ES-I3 (cell line): Measurements from ENCODE around the gene BAZ1A.
"Not testable (repeated sequence)": the region's sequence is repeated elsewhere in the genome, so short reads cannot be mapped to it uniquely, and the experiment has no call there.

ENCODE experiments used
- H3K36me3 ChIP-seq: 2 replicates; pipeline ENCODE4 v1.6.1; 2013; ENCODE audit warnings: mild to moderate bottlenecking, low read length, control low read depth, moderate library complexity; ENCODE audit not compliant: insufficient read depth
- H3K4me1 ChIP-seq: 2 replicates; pipeline ENCODE4 v1.6.1; 2013; ENCODE audit warnings: mild to moderate bottlenecking, control low read depth, low read length; ENCODE audit not compliant: insufficient read depth
- H3K9ac ChIP-seq: 2 replicates; pipeline ENCODE4 v1.6.1; 2013; ENCODE audit warnings: low read depth, mild to moderate bottlenecking, low read length, moderate library complexity
- H3K9me3 ChIP-seq: 2 replicates; pipeline ENCODE4 v1.6.1; 2013; ENCODE audit warnings: mild to moderate bottlenecking, low read length, moderate library complexity; ENCODE audit not compliant: control insufficient read depth, insufficient read depth

The BAZ1A gene

DNA sequence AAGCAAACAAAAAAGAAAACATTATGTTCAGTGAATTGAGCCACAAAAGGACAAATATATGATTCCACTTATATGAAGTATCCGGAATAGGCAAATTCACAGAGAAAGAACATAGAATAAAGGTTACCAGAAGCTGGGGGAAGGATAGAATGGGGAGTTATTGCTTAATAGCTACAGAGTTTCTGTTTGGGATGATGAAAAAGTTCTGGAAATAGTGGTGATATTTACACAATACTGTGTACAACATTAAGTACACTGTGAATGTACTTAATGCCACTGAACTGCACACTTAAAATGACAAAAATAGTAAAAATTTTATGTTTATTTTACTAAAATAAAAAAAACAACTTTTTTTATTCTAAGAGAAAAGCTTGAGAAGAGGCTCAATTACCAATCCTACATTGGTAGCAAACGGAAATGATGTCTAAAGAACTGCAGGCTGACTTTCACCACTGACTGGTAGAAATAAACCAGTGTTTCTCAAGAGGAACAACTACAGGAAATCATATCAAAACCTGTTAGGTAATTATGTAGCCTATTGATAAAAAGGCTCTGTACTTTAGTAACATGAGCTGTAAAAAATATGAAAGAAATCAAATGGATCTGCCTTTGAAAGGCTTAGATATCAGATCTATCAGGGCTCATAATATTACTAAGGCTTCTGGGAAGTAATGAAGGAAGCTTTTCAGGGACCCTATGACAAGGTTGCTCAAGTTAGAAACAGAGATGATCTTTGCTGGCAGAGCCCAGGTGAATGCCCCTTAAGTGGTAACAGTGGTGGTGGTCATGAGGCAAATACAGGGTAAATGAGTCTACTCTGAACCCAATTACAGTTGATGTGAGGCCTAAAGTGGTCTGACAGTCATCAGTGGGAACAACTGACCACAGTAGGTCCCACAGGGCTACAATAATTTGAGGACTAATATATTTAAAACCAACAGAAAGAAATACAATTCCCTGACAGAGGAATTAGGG, 41.3 kb downstream of the BAZ1A start:
- H3K9ac ChIP-seq = no peak overlapping the region
- H3K36me3 ChIP-seq = no peaks in the 10 kb centered on the region

DNA sequence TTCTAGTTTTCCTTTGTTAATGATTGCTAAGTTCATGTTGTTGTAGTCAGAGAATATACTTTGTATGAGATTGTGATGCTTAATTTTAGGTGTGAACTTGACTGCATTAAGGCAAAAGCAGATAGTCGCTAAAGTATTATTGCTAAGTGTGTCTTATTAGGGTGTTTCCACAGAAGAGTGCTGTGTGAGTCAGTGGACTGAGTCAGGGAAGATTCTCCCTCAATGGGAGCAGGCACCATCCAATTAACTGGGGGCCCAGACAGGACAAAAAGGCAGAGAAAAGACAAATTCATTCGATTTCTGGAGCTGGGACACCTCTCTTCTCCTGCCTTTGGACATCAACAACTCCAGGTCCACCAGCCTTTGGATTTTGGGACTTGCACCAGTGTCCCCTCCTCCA, 48.5 kb downstream of the BAZ1A start:
- H3K9me3 ChIP-seq = no peaks in the 10 kb centered on the region
- H3K4me1 ChIP-seq = no peaks in the 10 kb centered on the region
- no peaks in the 10 kb centered on the region for H3K36me3 ChIP-seq
- no peak overlapping the region for H3K9ac ChIP-seq

More for the DNA sequence above, 41.3 kb downstream of the BAZ1A start:
- Histone ChIP-seq H3K4me1 (peaks cover 7% of the 10 kb centered on the region; the same call in 1 of the 2 replicates), H3K9me3 (no peaks in the 10 kb centered on the region)

DNA sequence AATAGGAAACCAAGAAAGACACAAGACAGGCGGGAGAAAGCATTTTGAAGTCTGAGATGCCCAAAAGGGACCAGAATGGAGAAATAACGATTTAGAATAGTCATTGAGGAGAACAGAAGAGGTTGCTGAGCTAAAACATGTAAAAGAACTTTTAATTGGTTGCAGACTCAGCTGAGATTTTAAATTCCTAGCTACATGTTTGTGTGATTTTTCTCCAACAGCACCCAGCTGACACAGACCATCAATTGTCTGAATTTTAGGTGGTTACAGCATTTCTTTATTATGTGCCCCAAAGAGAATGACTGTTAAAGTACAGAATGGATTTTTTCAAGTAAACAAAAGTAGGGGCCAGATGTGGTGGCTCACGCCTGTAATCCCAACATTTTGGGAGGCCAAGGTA, 50.3 kb downstream of the BAZ1A start:
- H3K9ac ChIP-seq = no peak overlapping the region
- no peaks in the 10 kb centered on the region for H3K4me1 ChIP-seq
- no peaks in the 10 kb centered on the region for H3K36me3 ChIP-seq
- H3K9me3 ChIP-seq = no peaks in the 10 kb centered on the region

DNA sequence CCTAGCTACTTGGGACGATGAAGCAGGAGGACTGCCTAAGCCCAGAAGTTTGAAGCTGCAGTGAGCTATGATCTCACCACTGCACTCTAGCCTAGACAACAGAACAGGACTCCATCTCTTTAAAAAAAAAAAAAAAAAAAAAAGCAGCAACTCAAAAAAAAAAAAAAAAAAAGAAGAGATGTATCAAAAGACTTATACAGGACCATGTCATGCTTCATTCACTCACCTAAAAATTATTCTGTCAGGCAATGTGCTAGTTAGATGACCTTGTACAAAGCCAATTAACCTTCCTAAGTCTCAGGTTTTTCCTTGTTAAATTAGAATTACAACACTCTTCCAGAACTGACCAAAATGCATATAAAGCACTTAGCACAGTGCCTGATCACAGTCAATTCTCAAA, 50.9 kb downstream of the BAZ1A start:
- no peaks in the 10 kb centered on the region for H3K36me3 ChIP-seq
- H3K4me1 ChIP-seq = no peaks in the 10 kb centered on the region
- no peak overlapping the region for H3K9ac ChIP-seq
- H3K9me3 ChIP-seq = no peaks in the 10 kb centered on the region

DNA sequence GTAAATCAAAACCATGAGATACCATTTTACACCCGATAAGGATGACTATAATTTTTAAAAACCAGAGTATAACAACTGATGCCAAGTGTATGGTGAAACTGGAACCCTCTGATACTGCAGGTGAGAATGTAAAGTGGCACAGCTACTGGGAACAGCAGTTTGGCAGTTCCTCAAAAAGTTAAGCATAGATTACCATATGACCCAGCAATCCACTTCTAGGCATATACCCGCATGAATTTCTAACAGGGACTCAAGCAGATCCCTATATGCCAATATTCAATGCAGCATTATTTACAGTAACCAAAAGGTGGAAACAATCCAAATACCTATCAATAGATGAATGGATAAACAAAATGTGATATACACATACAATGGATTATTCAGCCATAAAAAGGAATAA, 57.4 kb downstream of the BAZ1A start:
- Histone ChIP-seq H3K4me1 (no peaks in the 10 kb centered on the region), H3K36me3 (no peaks in the 10 kb centered on the region)

DNA sequence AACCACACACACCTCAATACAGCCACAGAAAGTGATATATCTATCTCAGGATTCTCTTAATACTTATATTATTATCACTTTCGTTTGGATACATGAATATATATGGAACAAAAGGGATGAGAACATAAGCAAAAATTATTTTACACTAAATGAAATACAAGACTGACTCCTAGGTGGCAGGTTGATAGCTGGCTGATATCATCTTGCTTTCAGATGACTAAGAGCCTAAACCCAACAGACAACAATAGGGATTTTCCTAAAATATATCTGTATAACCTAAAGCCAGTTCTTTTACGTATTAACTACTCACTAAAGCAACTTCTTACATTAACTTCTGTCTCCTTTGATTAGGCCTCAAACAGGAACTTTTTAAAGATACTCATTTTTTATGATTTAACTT, 65.1 kb downstream of the BAZ1A start:
- H3K9ac ChIP-seq = no peak overlapping the region
- no peaks in the 10 kb centered on the region for H3K4me1 ChIP-seq
- H3K9me3 ChIP-seq = no peaks in the 10 kb centered on the region
- no peaks in the 10 kb centered on the region for H3K36me3 ChIP-seq

More for the DNA sequence above, 57.4 kb downstream of the BAZ1A start:
- Histone ChIP-seq H3K9me3 (no peaks in the 10 kb centered on the region), H3K9ac (no peak overlapping the region)

DNA sequence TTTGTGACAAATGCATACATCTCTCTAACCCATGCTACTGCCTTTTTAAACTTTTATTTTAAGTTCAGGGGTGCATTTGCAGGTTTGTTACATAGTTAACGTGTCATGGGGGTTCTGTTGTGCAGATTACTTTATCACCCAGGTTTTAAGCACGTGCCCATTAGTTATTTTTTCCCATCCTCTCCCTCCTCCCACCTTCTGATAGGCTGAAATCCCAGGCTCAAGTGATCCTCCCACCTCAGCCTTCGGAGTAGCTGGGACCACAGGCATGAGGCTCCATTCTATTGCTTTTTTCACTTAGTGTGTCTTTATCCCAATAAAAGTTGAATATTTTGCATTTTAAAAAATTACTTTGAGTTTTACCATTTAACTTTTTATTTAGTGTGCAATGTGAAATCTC, 68.9 kb downstream of the BAZ1A start:
- Histone ChIP-seq H3K36me3 (peaks cover 4% of the 10 kb centered on the region; the same call in 1 of the 2 replicates), H3K9ac (no peak overlapping the region), H3K4me1 (no peaks in the 10 kb centered on the region), H3K9me3 (no peaks in the 10 kb centered on the region)

DNA sequence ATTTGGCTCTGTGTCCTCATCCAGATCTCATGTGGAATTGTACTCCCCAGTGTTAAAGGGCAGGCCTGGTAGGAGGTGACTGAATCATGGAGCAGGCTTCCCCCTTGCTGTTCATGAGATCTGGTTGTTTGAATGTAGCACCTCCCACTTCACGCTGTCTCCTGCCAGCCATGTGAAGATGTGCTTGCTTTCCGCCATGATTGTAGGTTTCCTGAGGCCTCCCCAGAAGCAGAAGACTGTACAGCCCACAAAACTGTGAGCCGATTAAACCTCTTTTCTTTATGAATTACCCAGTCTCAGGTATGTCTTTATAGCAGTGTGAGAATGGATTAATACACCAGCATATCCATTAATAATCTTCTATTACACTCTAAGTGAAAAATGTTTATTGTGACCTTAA, 70.2 kb downstream of the BAZ1A start:
- Histone ChIP-seq H3K9ac (no peak overlapping the region), H3K9me3 (no peaks in the 10 kb centered on the region), H3K4me1 (no peaks in the 10 kb centered on the region), H3K36me3 (peaks cover 5% of the 10 kb centered on the region; the same call in 1 of the 2 replicates)

DNA sequence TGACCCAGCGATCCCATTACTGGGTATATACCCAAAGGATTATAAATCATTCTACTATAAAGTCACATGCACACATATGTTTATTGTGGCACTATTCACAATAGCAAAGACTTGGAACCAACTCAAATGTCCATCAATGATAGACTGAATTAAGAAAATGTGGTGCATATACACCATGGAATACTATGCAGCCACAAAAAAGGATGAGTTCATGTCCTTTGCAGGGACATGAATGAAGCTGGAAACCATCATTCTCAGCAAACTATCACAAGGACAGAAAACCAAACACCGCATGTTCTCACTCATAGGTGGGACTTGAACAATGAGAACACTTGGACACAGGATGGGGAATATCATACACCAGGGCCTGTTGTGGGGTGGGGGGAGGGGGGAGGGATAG, 76.3 kb downstream of the BAZ1A start:
- not testable (repeated sequence) for H3K9ac ChIP-seq, H3K4me1 ChIP-seq, H3K36me3 ChIP-seq, H3K9me3 ChIP-seq

DNA sequence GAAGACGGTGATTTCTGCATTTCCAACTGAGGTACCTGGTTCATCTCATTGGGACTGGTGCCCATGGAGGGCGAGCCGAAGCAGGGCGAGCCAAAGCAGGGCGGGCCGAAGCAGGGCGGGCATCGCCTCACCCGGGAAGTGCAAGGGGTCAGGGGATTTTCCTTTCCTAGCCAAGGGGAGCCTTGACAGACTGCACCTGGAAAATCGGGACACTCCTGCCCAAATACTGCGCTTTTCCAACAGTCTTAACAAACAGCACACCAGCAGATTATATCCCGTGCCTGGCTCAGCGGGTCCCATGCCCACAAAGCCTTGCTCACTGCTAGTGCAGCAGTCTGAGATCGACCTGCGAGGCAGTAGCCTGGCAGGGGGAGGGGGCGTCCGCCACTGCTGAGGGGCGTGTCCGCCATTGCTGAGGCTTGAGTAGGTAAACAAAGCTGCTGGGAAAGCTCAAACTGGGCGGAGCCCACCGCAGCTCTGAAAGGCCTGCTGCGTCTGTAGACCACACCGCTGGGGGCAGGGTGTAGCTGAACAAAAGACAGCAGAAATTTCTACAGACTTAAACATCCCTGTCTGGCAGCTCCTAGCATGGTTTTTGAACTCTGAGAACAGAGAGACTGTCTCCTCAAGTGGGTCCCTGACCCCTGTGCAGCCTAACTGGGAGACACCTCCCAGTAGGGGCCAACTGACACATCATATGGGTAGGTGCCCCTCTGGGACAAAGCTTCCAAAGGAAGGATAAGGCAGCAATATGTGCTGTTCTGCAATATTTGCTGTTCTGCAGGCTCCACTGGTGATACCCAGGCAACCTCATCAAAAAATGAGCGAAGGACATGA, 77.2 kb downstream of the BAZ1A start:
- Histone ChIP-seq H3K9ac (no peak overlapping the region), H3K36me3 (peaks cover 9% of the 10 kb centered on the region; the same call in 1 of the 2 replicates), H3K9me3 (0 out of 2 replicates have a peak, but pooled peaks cover 4% of the 10 kb centered on the region), H3K4me1 (no peaks in the 10 kb centered on the region)

DNA sequence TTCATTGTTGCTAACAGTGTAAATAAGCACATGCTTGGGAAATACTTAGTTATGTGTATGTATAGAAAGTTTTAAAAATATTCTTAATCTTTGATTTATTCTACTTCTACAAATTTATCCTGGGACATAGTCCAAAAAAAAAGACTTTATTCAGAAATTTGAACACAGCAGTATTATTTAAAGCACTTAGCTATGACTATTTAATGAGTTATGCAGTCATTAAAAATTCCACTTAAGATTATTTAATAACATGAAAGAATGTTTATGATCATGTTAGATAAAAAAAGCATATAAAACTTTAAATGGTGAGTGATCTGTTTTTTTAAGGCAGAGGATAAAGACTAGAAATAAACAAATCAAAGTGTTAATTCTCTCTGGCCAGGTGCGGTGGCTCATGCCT, 78.3 kb downstream of the BAZ1A start:
- Histone ChIP-seq H3K9me3 (0 out of 2 replicates have a peak, but pooled peaks cover 4% of the 10 kb centered on the region), H3K4me1 (no peaks in the 10 kb centered on the region), H3K9ac (no peak overlapping the region), H3K36me3 (peaks cover 9% of the 10 kb centered on the region; the same call in 1 of the 2 replicates)

DNA sequence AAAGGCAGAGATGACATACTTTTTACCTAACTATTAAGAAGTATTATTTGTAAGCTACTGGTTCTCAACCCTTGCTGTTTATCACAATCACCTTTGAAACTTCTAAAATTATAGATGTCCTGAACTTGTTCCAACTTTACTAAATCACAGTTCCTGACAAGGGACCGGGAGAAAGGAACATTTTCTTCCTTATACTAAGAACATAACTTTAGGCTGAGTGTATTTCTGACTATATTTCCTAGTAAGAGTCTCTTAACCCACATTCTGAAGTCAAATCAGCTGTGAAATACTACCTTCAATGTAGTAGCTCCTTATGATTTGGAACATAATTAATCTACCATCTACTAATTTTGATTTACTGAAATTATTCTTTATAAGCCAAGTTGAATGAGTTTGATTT, 80.2 kb downstream of the BAZ1A start:
- H3K9me3 ChIP-seq = 0 out of 2 replicates have a peak, but pooled peaks cover 4% of the 10 kb centered on the region
- peaks cover 9% of the 10 kb centered on the region; the same call in 1 of the 2 replicates for H3K36me3 ChIP-seq
- H3K4me1 ChIP-seq = no peaks in the 10 kb centered on the region
- H3K9ac ChIP-seq = no peak overlapping the region

DNA sequence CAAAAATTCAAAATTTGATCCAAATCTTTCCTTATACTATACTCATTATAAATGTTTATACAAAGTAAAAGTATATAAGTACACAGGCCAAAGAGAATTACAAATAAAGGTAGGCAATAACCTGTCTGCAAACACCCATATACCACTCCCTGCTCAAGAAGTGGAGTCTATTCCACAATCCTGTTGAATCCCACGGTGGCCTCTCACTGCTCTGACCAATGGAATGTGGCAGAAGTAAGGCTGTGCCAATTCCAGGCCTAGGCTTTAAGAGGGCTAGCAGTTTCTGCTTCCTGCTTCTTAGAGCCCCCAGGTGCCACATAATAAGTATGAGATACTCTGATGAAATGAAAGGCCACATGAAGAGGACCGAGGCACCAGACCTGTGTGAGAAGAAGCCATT, 80.9 kb downstream of the BAZ1A start:
- Histone ChIP-seq H3K36me3 (peaks cover 7% of the 10 kb centered on the region; the same call in 1 of the 2 replicates), H3K9ac (no peak overlapping the region), H3K9me3 (0 out of 2 replicates have a peak, but pooled peaks cover 4% of the 10 kb centered on the region), H3K4me1 (no peaks in the 10 kb centered on the region)

DNA sequence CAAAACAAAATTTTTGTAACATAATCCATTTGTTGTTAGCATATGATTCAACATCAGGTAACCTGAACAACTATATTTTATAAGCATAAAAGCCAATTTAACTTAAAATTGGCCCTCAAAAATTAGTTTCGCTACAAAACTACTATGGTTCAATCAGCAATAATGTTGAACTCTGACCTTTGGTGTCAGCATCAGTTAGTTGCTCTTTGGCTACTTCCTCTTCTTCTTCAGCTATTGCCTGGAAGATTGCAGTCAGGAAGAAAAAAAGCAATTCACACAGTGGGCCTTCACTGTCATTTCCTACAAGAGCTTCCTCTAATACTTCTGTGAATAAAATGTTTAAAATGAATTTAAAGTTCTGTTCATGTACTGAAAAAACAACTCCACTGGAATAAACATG, 82.6 kb downstream of the BAZ1A start:
- H3K9ac ChIP-seq = no peak overlapping the region
- H3K4me1 ChIP-seq = no peaks in the 10 kb centered on the region
- peaks cover 3% of the 10 kb centered on the region; the same call in 1 of the 2 replicates for H3K36me3 ChIP-seq
- H3K9me3 ChIP-seq = no peaks in the 10 kb centered on the region
